HG03060 (cell line): ENCODE results near the gene SDS.
"Not testable (repeated sequence)": the region's sequence is repeated elsewhere in the genome, so short reads cannot be mapped to it uniquely, and the experiment has no call there.

Experiments
- ATAC-seq: cut with Tn5 transposase; IDR thresholded peaks from one replicate; pipeline ENCODE4 v1.9.1; 2021; ENCODE audit warnings: low read depth, moderate number of reproducible peaks; ENCODE audit not compliant: unreplicated experiment

Gene SDS

GRCh38 chr12:113359133-113359938 lies 44.4 kb downstream of the SDS start:
- no peak for ATAC-seq

DNA sequence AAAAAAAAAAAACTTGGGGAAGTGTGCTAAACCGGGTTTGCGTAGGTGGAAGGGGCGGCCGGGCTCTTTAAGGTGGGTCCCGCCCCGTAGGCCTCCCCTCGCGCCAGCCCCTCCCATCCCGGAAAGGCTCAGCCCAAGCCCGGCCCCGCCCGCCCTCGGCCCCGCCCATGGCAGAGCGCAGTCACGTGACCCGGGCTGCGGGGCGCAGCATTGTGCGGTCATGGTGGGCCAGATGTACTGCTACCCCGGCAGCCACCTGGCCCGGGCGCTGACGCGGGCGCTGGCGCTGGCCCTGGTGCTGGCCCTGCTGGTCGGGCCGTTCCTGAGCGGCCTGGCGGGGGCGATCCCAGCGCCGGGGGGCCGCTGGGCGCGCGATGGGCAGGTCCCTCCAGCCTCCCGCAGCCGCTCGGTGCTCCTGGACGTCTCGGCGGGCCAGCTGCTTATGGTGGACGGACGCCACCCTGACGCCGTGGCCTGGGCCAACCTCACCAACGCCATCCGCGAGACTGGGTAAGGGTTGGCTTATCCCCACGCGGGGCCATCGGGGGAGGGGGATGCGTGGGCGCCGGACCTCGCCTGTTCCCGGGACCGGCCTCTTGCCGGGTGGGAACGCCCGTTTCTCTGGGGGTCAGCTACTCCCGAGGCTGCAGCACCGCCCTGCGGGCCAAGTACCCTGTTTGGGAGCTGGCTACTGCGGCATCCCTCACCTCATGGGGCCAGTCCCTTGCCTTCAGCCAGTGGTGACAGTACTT lies 45.1 kb downstream of the SDS start, which contains the start of gene PLBD2:
Gene PLBD2 (plus strand): TSS at position 207 of the 752 bp plus-strand sequence. CDS start 14 bp downstream, at position 221.
- peak; percentile 71 for ATAC-seq

GRCh38 chr12:113354192-113354591 lies 49.5 kb downstream of the SDS start:
- not testable (repeated sequence) for ATAC-seq

- ATAC-seq = no peak
Measured at GRCh38 chr12:113351089-113351488, 52.6 kb downstream of the SDS start.

DNA sequence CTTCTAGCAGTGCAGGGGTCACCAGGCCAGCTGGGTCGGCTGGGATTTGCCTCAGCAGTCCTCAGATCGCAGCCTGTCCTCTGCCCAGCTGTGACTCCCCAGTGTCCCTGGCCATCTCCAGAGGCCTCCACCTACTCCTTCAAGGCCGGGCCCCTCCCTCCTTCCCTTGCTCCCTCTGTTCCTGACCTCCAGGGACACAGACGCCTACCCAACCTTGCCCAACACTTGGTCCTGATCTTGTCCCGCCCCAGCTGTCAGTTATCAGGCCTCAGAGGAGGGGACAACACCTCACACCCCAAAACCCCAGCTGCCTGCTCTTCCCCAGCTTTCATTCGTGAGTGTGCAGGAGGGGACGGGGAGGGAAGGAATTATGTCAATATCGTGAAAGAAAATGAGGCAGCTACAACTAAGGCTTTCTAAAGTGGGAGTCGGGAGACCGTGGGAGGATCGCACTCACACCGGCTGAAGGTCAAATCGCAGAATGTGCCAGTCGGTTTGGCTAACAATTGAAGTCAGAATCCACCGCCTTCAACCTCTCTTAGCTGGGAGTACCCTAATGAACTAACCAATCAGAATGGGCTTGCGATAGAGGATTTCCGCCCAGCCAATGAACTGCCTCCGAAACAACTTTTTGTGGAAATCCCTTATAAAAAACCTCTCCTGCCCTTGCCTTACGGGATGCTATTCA lies 54.7 kb downstream of the SDS start:
- ATAC-seq = no peak

- no peak for ATAC-seq
Measured at GRCh38 chr12:113347892-113348291, 55.8 kb downstream of the SDS start.

DNA sequence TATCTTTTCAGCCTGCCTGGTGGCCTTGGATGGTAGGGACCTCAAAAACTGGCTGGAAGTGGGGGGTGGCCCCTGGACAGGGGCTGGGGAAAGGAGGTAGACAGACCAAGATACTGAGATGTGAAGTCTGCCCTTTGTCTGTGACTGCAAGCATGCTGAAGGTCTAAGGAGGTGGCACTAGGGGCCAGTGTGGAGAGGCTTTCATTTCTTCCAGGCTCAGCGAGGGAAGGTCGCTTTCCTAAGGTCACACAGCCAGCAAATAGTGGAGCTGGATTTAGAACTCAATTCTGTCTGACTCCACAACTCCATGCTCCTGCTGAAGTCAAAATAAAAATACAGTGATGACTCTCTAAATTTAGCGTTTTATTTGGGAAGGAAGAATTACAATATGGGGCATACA lies 56.6 kb downstream of the SDS start:
- ATAC-seq = no peak

DNA sequence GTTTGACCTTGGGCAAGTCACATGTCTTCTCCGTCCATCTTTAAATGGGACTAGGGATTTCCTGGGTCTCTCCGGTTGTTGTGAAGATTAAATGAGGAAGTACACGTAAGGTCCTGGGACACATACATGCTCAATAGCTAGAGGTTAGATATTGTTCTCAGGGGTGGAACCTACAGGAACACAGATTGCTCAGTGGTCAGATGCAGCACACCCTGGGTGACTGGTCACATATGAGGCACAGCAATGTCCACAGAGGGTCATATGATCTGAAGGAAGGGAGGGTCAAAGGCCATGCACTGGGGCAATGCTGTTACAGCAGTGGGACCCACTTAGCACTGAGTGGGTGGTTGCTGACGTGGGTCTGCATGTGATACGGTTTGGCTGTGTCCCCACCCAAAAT lies 57.3 kb downstream of the SDS start:
- ATAC-seq = no peak

GRCh38 chr12:113345318-113345717 lies 58.4 kb downstream of the SDS start:
- ATAC-seq = no peak
